Left renal cortex interstitium (tissue), 4 donors: ENCODE results near the gene USP50. TPM values are rescaled to one million over a fixed set of nuclear protein-coding genes. Genes with fewer than 3 reads are reported as not detected.
"Not testable (repeated sequence)": the region's sequence is repeated elsewhere in the genome, so short reads cannot be mapped to it uniquely, and the experiment has no call there.

Experiments used
- DNase-seq, 4 donors: peaks; one replicate each; pipeline ENCODE4 v3.0.0-alpha.2; 2013; ENCODE audit warnings: low read depth in 4 of 4, low spot score in 2 of 4, missing footprints in 1 of 4
- polyA plus RNA-seq, 4 donors: library from polyadenylated mRNA; unstranded; fragments of 120-200 nt; gene quantifications; one replicate each; pipeline ENCODE4 v1.2.1, GENCODE V29; 2013; ENCODE audit not compliant: insufficient read length in 4 of 4

Gene USP50
- polyA plus RNA-seq = 1 to 10 TPM in 3 of 4 donors, under 1 TPM in 1; 0.89 to 1.8 (median 1.4) TPM

- DNase-seq = no peak
Observed at GRCh38 chr15:50546566-50546965, at the start of gene USP50. TSS of gene USP50 (minus strand) at chr15:50546666. CDS start at chr15:50546525, 141 bp downstream.

GRCh38 chr15:50594311-50594710, 47.8 kb upstream of the USP50 start:
- DNase-seq = no peak

GRCh38 chr15:50593761-50594160, 47.3 kb upstream of the USP50 start:
- DNase-seq = no peak

- no peak for DNase-seq
Observed at GRCh38 chr15:50590288-50590687, 43.8 kb upstream of the USP50 start.

DNA sequence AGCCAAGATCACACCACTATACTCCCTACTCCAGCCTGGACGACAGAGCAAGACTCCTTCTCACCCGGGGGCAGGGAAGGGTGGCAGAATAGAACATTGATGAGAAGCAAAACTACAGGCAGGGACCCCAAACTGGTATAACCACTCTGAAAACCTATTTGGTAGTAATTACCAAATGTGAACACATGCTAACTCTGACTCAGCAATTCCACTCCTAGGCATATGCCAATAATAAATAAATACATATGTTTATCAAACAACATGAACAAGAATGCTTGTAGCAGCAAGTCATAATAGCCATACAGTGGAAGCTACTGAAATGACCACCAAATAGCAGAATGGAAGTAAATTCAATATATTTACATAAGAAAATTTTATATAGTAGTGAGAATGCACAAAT, 31.0 kb upstream of the USP50 start:
- DNase-seq = no peak

- DNase-seq = no peak
Observed at GRCh38 chr15:50576166-50576565, 29.7 kb upstream of the USP50 start.

- DNase-seq = not testable (repeated sequence)
Observed at GRCh38 chr15:50573842-50574241, 27.4 kb upstream of the USP50 start.

GRCh38 chr15:50563756-50564155, 17.3 kb upstream of the USP50 start:
- DNase-seq = no peak

- no peak for DNase-seq
Observed at GRCh38 chr15:50562735-50563640, 16.5 kb upstream of the USP50 start.

GRCh38 chr15:50558012-50558411, 11.5 kb upstream of the USP50 start:
- DNase-seq = no peak

GRCh38 chr15:50556642-50557371, 10.3 kb upstream of the USP50 start:
- no peak for DNase-seq

DNA sequence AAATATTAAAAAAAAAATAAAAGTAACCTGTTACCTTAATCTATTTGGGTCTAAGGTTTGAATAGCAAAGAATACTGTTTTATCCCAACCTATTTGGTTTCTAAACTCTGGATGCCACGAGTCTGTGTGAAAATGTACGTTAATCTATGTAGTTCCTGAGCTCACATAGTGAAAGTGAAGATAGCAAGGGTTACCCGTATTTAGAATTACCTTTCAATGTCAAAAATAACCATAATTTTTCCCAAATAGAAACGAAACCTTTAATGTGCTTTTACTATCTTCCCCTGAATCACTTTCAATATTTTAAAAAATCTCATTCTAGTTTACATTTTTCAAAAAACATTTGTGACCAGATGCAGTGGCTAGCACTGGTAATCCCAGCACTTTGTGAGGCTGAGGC, 5.8 kb upstream of the USP50 start:
- DNase-seq = no peak

- DNase-seq = no peak
Observed at GRCh38 chr15:50549326-50549725, 2.9 kb upstream of the USP50 start.

- no peak for DNase-seq
Observed at GRCh38 chr15:50544368-50544767, 2.1 kb downstream of the USP50 start.

- DNase-seq = no peak
Observed at GRCh38 chr15:50543556-50543955, 2.9 kb downstream of the USP50 start.

DNA sequence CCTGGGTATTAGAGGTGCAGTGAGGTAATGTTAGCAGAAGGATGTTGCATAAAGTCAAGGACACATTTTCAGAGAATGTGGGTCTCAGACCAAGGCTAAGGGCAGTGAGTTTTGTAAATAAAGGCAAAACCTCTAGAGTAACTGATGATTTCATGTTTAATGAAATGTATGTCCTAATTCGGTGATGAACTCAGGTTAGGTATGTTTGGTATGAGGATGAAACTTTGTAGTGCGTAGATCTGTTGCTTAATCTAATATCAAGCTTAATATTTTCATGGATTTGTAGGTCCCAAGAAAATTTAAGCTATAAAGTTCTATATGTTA, 3.6 kb downstream of the USP50 start:
- no peak for DNase-seq

DNA sequence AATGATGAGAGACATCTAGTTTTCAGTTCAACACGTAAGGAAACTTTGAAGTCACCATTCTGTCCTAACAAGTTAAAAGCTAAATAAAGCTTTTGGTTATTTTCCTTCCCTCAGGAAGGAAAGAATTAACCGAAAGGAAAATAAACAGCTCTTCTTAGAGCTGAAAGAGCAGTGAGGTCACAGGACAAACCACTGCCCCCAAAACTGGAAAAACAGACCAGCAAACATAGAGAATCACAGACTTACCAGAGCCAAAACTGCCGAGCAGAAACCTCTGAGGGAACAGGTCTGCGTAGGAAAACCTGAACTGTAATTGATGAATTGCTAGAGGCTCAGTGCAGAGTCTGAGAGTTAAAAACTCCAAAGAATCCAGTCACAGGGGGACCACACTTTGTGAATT, 14.7 kb downstream of the USP50 start:
- no peak for DNase-seq

DNA sequence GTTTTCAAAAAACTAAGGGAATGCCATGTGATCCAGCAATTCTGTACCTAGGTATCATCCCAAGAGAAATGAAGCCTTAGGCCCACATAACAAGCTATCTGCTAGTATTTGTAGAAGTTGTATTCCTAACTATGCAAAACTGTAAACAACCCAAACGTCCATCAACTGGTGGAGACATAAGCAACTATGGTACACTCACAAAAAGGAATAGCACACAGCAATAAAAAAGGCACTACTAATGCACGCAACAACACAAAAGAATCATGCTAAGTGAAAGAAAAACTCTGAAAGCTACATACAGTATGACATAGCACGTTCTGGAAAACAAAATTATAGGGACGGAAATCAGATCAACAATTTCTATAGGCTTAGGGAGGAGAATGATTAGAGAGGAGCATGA, 15.3 kb downstream of the USP50 start:
- DNase-seq = no peak

DNA sequence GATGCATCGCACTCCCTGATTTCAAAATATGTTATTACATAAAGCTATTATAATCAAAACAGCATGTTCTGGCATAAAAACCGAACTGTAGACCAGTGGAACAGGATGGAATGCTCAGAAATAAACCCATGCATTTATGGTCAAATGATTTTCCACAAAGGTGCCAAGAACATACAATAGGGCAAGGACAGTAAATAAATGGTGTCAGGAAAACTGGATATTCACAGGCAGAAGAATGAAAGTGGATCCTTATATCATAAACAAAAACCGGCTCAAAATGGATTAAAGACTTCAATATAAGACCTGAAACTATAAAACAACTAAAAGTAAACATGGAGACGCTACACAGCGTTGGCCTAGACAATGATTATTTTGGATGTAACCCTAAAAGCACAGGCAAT, 22.6 kb downstream of the USP50 start:
- no peak for DNase-seq

- DNase-seq = no peak
Observed at GRCh38 chr15:50519740-50520425, 26.6 kb downstream of the USP50 start.

DNA sequence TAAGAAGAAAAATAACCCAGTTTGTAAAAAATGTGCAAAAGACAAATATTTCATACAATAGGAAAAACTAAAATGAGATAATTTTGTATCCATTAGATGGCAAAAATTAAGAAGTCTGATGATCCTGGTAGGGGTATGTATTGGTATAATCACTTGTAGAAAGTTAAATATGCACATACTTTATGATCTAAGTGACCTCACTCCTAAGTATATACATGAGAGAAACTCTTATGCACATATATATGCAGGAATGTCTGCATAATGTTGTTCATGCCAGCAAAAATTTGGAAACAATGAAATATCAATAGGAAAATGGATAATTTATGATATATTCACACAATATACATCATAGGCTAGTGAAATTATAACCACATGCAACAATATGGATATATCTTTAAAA, 33.5 kb downstream of the USP50 start:
- DNase-seq = no peak
